GM21619 (cell line): ENCODE results near the gene NAE1.

Source experiments
- ATAC-seq: cut with Tn5 transposase; IDR thresholded peaks from one replicate; pipeline ENCODE4 v1.9.1; 2021; ENCODE audit not compliant: unreplicated experiment

NAE1 gene

GRCh38 chr16:66850115-66850815 is 19.5 kb upstream of the NAE1 start:
- ATAC-seq: no peak

- ATAC-seq: no peak
These were observed 18.8 kb upstream of the NAE1 start for GRCh38 chr16:66849549-66849948.

- ATAC-seq: no peak
These were observed 18.2 kb upstream of the NAE1 start for GRCh38 chr16:66849021-66849420.

GRCh38 chr16:66848172-66848571 is 17.4 kb upstream of the NAE1 start:
- ATAC-seq: no peak

GRCh38 chr16:66847533-66848067 is 16.8 kb upstream of the NAE1 start:
- no peak for ATAC-seq

- no peak for ATAC-seq
These were observed 16.1 kb upstream of the NAE1 start for GRCh38 chr16:66846831-66847230.

- no peak for ATAC-seq
These were observed 15.5 kb upstream of the NAE1 start for GRCh38 chr16:66846266-66846665.

- no peak for ATAC-seq
These were observed 15.0 kb upstream of the NAE1 start for GRCh38 chr16:66845791-66846221.

- no peak for ATAC-seq
These were observed 14.3 kb upstream of the NAE1 start for GRCh38 chr16:66845080-66845410.

- no peak for ATAC-seq
These were observed 13.7 kb upstream of the NAE1 start, which contains the start of gene CA7 for GRCh38 chr16:66844342-66845079. Gene CA7 (plus strand): TSS chr16:66844414. CDS start chr16:66844488, 74 bp downstream.

GRCh38 chr16:66844009-66844341 is 13.2 kb upstream of the NAE1 start:
- no peak for ATAC-seq

GRCh38 chr16:66843191-66843590 is 12.4 kb upstream of the NAE1 start:
- ATAC-seq: no peak

- ATAC-seq: no peak
These were observed 12.0 kb upstream of the NAE1 start for GRCh38 chr16:66842765-66843164.

GRCh38 chr16:66841366-66841765 is 10.6 kb upstream of the NAE1 start:
- no peak for ATAC-seq

- ATAC-seq: no peak
These were observed 10.1 kb upstream of the NAE1 start for GRCh38 chr16:66840883-66841282.

- ATAC-seq: no peak
These were observed 4.0 kb upstream of the NAE1 start for GRCh38 chr16:66834746-66835145.

GRCh38 chr16:66832661-66833305 is 2.0 kb upstream of the NAE1 start:
- ATAC-seq: no peak

- no peak for ATAC-seq
These were observed 1.4 kb upstream of the NAE1 start for GRCh38 chr16:66832190-66832589.

GRCh38 chr16:66824006-66824405 is 6.8 kb downstream of the NAE1 start:
- ATAC-seq: no peak

- no peak for ATAC-seq
These were observed 16.0 kb downstream of the NAE1 start for GRCh38 chr16:66814734-66815133.

- no peak for ATAC-seq
These were observed 19.7 kb downstream of the NAE1 start for GRCh38 chr16:66811043-66811442.

GRCh38 chr16:66810391-66810790 is 20.4 kb downstream of the NAE1 start:
- ATAC-seq: no peak
